GM19395 (cell line): ENCODE results near the gene GRPEL1.

ENCODE experiments used
- ATAC-seq: cut with Tn5 transposase; IDR thresholded peaks from one replicate; pipeline ENCODE4 v1.9.1; 2021; ENCODE audit warnings: mild to moderate bottlenecking, moderate library complexity; ENCODE audit not compliant: unreplicated experiment

GRPEL1 gene

DNA sequence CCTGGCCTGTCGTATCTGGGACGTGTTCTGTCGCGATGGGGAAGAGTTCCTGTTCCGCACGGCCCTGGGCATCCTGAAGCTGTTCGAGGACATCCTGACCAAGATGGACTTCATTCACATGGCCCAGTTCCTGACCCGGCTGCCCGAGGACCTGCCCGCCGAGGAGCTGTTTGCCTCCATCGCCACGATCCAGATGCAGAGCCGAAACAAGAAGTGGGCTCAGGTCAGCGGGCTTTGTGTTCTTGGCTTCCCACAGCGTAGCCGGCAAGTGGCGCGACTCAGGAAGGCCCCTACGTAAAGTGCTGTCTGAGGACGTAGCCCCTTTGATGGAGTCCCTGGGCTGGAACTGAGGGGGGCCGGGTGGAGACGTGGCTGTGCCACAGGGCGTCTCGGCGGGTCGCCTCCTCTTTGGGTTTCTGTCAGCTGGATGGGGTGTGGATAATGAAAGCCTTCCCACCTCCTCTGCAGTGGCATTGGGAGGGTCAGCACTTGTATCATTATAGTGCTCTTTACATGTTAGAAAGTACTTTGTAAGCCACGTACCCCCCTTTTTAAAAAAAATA is 42.7 kb downstream of the GRPEL1 start:
- ATAC-seq: no peak

DNA sequence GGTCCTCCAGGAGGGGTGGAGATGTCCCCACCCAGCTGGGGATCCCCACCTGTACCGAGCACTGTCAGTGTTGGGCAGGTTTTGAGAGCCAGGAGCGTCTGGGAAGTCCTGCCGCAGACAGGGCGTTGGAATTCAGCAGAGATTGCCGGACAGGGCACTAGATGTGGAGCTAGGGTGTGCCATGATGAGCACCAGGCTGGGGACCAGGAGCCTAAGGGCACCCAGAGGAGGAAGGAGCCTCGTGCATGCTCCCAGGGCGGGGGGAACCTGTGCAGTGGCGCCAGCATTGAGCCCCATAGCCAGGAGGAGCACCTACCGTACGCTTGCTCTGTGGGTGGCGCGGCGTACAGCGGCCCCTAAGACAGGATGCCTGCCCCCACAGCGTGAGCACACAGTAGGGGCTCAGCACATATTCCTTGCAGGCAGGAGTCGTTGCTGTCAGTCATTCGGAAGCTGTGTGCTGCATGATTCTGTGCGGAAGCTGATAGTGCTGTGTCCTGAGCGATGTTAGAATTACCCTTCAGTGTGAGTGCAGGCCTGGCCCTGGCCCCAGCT is 43.5 kb downstream of the GRPEL1 start:
- no peak for ATAC-seq

DNA sequence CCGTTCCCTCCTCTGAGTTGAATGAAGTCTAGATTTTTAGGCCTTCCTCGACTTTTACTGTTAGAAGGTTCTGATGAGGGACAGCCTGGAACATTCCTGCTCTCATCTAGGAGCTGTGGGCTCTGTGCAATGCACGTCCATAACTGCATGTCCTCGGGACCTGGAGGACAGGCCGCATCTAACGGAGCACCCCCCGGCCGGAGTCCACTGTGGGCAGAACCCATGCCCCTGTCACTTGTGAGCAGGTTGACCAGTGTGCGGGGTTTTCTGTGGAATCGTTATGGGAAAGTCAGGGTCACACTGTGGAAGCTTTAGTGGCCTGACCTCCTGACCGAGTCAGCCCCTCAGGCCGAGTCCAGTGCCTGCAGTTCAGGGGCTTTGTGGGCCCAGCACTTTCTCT is 44.0 kb downstream of the GRPEL1 start:
- ATAC-seq: no peak

GRCh38 chr4:7023486-7023885 is 44.4 kb downstream of the GRPEL1 start:
- ATAC-seq: no peak

DNA sequence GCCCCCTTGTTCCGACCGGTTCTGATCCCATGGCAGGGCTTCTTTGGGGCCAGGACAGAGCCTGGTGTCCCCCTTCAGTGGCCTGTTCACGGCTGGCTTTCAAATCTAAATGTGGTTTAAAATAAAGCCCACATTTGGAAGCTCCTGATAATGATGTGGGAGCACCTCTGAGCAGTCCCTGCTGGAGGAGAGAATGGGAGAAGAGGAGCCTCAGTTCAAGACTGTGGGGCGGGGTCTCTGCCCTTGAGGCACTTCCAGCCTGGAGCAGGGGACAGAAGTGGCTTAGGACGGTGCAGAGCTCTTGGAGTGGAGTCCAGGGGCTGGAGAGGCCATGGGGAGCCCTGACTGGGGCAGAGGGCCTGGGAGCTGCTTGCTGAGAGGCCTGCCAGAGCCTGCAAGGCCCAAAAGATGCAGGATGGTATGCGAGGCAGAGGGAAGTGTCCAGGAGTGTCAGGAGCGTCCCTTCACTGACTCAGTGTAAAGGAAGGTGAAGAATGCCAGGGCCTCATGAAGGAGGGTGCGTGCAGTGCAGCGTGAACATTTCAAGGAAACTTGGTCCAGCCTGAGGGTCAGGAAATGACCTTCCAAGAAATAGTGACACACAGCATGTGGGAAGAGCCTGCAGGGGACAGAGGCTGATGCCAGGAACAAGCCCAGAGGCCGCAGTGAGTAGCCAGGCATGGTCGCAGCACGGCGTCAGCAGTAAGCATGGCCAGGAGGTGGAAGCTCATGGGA is 45.8 kb downstream of the GRPEL1 start:
- no peak for ATAC-seq

DNA sequence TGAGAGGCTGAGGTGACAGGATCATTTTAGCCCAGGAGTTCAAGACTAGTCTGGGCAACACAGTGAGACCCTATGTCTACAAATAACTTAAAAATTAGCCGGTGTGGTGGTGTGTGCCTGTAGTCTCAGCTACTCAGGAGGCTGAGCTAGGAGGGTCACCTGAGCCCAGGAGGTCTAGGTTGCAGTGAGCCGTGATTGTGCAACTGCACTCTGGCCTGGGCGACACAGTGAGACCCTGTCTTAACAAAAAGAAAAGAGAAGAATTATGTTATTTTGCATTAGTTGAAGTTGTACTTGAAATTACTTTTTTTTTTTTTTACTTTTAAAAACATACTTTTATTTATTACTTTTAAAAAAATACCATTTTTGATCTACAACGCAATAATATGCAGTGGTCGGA is 46.5 kb downstream of the GRPEL1 start:
- no peak for ATAC-seq

DNA sequence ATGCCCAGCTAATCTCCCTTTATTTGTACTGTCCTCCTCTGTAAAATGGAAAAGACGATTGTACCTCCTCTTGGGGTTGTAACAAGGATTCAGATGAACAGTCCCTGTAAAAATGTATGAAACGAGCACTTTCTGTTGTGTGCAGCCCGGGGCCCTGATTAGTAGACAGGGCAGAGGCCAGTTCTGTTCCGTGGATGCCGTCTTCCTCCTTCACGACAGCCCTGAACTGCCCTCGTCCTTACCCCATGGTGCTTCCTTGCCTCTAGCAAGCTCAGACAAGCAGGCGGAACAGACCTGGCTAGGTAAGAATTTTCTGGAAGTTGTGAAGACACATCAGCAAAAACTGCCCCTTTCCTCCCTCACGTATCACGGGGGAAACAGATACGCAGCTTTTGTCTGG is 47.0 kb downstream of the GRPEL1 start:
- no peak for ATAC-seq

DNA sequence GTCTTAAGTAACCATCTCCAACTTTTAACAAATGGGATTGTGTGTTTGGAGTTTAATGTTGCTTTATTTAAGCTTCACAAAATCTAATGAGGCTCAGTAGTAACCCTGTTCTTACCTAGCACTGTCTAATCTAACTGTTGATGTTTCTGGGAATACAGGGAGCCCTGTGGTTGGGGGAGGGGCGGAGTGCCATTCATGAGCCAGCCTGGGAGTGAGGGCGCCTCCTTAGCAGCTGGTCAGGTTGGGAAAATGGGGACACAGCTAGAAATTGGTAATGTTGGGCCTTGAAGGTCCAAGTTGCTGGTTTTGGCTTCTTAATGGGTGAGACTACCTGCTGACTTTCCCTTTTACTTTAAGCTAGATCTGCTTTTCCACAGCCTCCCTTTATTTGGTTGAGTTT is 47.6 kb downstream of the GRPEL1 start:
- ATAC-seq: no peak

DNA sequence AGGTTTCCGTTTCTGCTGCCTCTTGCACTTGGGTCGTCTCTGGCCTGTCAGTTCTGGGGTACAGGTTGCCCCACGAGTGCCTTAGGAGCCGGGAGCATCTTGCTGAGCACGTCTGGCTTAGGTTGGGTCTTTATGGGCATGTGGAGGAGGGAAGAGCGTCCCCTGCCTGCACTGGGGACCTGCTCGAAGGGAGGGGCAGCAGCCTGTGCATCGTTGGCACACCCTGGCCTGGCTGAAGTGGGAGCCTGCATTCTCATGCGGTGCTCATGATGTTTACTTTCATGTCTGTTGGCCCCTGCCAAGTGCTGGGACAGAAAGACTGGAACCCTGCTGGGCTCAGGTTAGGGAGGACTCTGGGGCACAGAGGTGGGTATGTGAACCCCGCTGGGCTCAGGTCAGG is 48.5 kb downstream of the GRPEL1 start:
- ATAC-seq: no peak

- no peak for ATAC-seq
Observed at GRCh38 chr4:7018281-7018680, 49.6 kb downstream of the GRPEL1 start.

- ATAC-seq: no peak
Observed at GRCh38 chr4:7017446-7018048, 50.3 kb downstream of the GRPEL1 start.

DNA sequence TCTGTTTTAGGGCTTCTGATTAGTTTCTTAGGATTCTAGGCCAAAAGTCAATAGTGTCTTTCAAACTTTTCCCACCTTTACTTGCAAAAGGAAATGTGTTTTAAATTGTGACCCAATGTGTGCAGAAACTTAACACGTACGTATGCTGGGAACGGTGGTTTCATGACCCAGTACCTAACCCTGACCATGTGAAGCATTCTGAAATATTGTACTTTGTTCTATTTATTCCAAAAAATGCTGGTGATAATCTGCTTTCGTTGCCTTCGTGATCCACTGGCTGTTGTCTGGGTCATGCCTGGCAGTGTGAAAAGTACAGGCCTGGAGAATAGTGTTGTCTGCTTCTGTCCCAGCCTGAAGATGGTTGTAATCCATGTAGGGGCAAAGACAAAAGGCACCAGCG is 51.4 kb downstream of the GRPEL1 start:
- no peak for ATAC-seq

DNA sequence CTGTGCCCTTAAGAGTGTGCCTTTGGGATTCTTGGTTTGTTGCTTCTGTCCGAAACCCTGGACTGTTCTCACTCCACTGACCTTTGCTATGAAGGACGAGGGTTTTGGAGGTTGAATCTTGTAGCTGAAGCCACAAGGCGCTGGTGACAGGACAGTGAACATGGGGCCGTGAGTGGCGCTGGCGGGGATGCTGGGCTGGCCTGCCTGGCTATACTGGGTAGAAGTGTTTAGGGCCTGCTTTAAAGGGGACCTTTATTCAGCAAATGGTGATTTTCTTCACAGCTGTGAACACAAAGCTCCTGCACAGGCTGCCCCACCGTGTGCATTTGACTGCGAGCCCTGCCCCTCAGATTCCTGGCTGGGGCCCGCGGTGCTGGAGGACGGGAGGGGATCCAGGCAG is 51.8 kb downstream of the GRPEL1 start:
- no peak for ATAC-seq

DNA sequence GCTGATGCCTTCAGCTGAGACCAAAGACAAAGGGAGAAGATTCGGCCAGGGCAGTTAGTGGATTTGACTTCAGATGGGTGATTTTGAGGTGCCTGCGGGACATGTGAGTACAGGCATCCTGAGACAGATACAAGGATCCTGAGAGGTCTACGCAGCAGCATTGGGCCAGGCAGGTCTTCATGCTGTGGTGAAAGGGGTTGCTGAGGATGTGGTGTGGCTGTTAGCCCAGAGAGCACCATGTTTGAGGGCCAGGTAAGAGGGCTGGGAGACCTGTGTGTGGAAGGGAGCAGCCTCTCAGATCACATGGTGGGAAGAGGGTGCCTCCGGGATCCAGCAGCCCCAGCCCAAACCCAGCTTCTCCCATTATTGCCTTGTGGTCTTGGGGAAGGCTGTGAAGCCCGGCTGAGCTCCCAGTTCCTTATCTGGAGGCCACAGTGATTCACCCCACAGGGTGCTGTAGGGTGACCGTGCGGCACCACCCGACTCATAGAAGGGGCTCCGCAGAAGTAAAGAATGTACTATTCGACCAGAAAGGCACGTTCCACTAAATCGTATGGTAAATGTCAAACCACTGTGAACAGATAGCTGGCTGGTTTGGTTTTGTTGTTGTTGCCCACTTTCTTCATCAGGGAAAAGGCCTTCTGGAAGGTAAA is 52.4 kb downstream of the GRPEL1 start:
- ATAC-seq: no peak

DNA sequence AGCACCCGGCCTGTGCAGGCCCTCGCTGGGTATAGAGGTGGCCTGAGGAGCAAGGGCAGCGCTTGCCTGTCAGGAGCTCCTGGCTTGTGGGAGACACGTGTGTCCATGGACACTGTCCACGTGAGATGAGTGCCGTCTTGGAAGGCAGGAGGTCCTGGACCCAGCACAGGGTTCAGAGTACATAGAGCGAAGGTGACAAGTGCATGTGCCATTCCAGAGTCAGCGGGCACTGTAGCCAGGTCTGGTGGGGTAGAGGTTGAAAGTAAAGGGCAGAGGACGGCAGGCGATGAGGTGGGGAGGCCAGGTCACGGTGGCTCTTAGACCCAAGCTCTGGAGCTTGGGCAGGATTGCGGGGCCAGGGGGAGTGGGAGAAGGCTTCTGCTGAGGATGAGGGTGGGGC is 53.0 kb downstream of the GRPEL1 start:
- no peak for ATAC-seq

DNA sequence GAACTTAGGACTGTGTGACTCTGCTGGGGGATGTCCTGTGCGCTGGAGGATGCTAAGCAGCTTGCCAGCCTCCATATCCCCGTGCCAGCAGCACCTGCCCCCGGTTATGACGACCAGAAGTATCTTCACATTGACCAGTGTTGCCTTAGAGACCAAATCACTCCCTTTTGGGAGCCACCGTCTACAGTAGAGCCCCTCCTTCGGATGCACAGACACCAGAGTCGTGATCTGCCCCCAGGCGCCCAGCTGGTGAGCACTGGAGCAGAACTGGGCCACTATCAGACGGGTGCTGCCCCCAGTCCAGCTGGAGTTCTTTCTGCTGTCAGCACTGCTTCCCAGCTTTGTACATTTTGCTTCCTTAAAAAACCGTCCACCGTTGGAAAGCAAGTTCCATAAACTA is 54.7 kb downstream of the GRPEL1 start:
- no peak for ATAC-seq

DNA sequence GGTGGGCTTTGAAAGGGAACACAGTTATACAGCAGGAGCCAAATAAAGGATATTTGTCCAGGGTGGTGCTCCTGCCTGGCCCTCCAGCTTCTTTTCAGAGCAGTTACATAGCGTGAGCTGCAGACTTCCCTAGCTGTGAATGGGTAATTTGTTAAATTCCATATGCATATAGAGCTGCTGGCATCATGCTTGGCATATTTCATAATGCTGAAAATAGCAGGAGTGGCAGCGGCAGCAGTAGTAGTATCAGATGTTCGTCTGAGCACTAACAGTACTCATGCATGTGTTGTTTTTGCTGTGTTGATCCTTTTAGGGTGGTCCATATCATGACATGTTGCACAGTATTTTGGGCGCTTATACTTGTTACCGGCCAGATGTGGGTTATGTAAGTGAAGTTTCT is 58.3 kb downstream of the GRPEL1 start:
- no peak for ATAC-seq
